Hypothalamus (tissue), 51 donors: ENCODE measurements around the gene PTPRN.
"Not testable (repeated sequence)": the region's sequence is repeated elsewhere in the genome, so short reads cannot be mapped to it uniquely, and the experiment has no call there.

Experiments
- DNase-seq, 51 donors: peaks; one replicate each; lab custom pipeline; 2025; lab: John Stamatoyannopoulos, UW

Gene PTPRN

GRCh38 chr2:219309278-219309677 is at the start of gene PTPRN:
Gene PTPRN (minus strand): TSS chr2:219309401. CDS start chr2:219309332, 69 bp downstream.
- DNase-seq, result peak in 20 of 51 donors; percentile 17 to 69 (median 46)

GRCh38 chr2:219358170-219359075 is 49.2 kb upstream of the PTPRN start:
- DNase-seq, result no peak

- DNase-seq, result no peak
Observed at GRCh38 chr2:219356834-219357233, 47.6 kb upstream of the PTPRN start.

GRCh38 chr2:219354582-219354981 is 45.4 kb upstream of the PTPRN start:
- DNase-seq, result no peak

- DNase-seq, result no peak
Observed at GRCh38 chr2:219353129-219353528, 43.9 kb upstream of the PTPRN start.

GRCh38 chr2:219352448-219353023 is 43.3 kb upstream of the PTPRN start:
- peak in 36 of 51 donors; percentile 9 to 75 (median 26) for DNase-seq

- DNase-seq, result peak in 6 of 51 donors; percentile 10 to 28 (median 26)
Observed at GRCh38 chr2:219350710-219351221, 41.6 kb upstream of the PTPRN start.

- DNase-seq, result no peak
Observed at GRCh38 chr2:219350215-219350614, 41.0 kb upstream of the PTPRN start.

GRCh38 chr2:219344751-219345430 is 35.7 kb upstream of the PTPRN start:
- peak in 27 of 51 donors; percentile 2 to 65 (median 34) for DNase-seq

GRCh38 chr2:219335373-219335786 is 26.2 kb upstream of the PTPRN start:
- peak in 8 of 51 donors; percentile 8 to 53 (median 14) for DNase-seq

- no peak for DNase-seq
Observed at GRCh38 chr2:219334076-219334475, 24.9 kb upstream of the PTPRN start.

- DNase-seq, result no peak
Observed at GRCh38 chr2:219332542-219332941, 23.3 kb upstream of the PTPRN start, which contains the start of gene RESP18. Gene RESP18 (minus strand): TSS chr2:219332744.

GRCh38 chr2:219331560-219332213 is 22.5 kb upstream of the PTPRN start:
- DNase-seq, result peak in 10 of 51 donors; percentile 5 to 49 (median 29)

GRCh38 chr2:219327719-219328118 is 18.5 kb upstream of the PTPRN start:
- peak in 2 of 51 donors; percentile 2 to 11 for DNase-seq

- DNase-seq, result no peak
Observed at GRCh38 chr2:219325657-219326315, 16.6 kb upstream of the PTPRN start.

GRCh38 chr2:219325136-219325535 is 15.9 kb upstream of the PTPRN start:
- DNase-seq, result no peak

- no peak for DNase-seq
Observed at GRCh38 chr2:219323434-219323833, 14.2 kb upstream of the PTPRN start.

GRCh38 chr2:219314804-219315468 is 5.7 kb upstream of the PTPRN start:
- DNase-seq, result no peak

GRCh38 chr2:219312683-219313263 is 3.6 kb upstream of the PTPRN start:
- DNase-seq, result not testable (repeated sequence)
